ENCODE data around the gene ENO4. TPM values are rescaled to one million over a fixed set of nuclear protein-coding genes. Genes with fewer than 3 reads are reported as not detected.

Gene ENO4
- polyA plus RNA-seq, 1 of the 3 experiments (the other 2 are of a cell fraction): 0.36 TPM

GRCh38 chr10:116875897-116876296 lies 26.6 kb downstream of the ENO4 start:
- H3K27ac ChIP-seq (ENCODE audit: low read depth in 2 of 2, low read length in 1 of 2): no peak overlapping the region
- H3K9me3 ChIP-seq: no peaks in the 10 kb centered on the region
- WGBS (ENCODE audit: low lambda C conversion rate): 96% methylated on average over 2 of the region's 2 CpGs
- ChIA-PET POLR2A (no interaction called here), CTCF (interaction anchor here (1.4 to 2.2 kb wide), 2 partner anchors 79 to 299 kb away, joined by 4 to 5 read pairs; no protein-coding TSS in a partner anchor)
- no peaks in the 10 kb centered on the region for H3K27me3 ChIP-seq (ENCODE audit: insufficient read depth)
- H3K4me3 ChIP-seq (ENCODE audit: low read depth in 2 of 2, low read length in 1 of 2): no peak overlapping the region
- no peak overlapping the region for H3K4me2 ChIP-seq
- TF ChIP-seq TCF12 (IDR thresholded peaks at IDR 0.05): no peak
- TF ChIP-seq FOSL2 (IDR thresholded peaks at IDR 0.05; ENCODE audit: borderline replicate concordance, low read depth): no peak
- no peak for TF ChIP-seq IRF3 (IDR thresholded peaks at IDR 0.05; ENCODE audit: low read depth, low read length)
- TF ChIP-seq RXRA (IDR thresholded peaks at IDR 0.05; ENCODE audit: borderline replicate concordance, low read depth): no peak
- TF ChIP-seq POLR2AphosphoS5 (IDR thresholded peaks at IDR 0.05; ENCODE audit: low read depth, low read length): no peak
- no peak overlapping the region for H2AFZ ChIP-seq (ENCODE audit: low read depth)
- no peaks in the 10 kb centered on the region for H4K20me1 ChIP-seq (ENCODE audit: insufficient read depth)
- no peaks in the 10 kb centered on the region for H3K79me2 ChIP-seq (ENCODE audit: insufficient read depth)
- no peak overlapping the region for H3K9ac ChIP-seq
- H3K4me1 ChIP-seq (ENCODE audit: control insufficient read depth in 1 of 2, insufficient read depth in 2 of 2, low read depth in 1 of 2, low read length in 1 of 2): peaks cover 0 to 10% of the 10 kb centered on the region in 2 experiments; a peak in 1 of 4 replicates
- H3K9me2 ChIP-seq: no peaks in the 10 kb centered on the region
- no peaks in the 10 kb centered on the region for H3K36me3 ChIP-seq (replicated peaks in 1 of 2; ENCODE audit: control insufficient read depth in 1 of 2, insufficient read depth in 2 of 2, low read length in 1 of 2)
- H3F3A ChIP-seq (replicated peaks; ENCODE audit: insufficient read depth): no peaks in the 10 kb centered on the region
- DNase-seq: no peak

- H3K27ac ChIP-seq (ENCODE audit: low read depth in 2 of 2, low read length in 1 of 2): no peak overlapping the region
- POLR2A ChIA-PET: no interaction called here
- no peak overlapping the region for H3K4me2 ChIP-seq
- H3F3A ChIP-seq (replicated peaks; ENCODE audit: insufficient read depth): no peaks in the 10 kb centered on the region
- H3K9me3 ChIP-seq: no peaks in the 10 kb centered on the region
- no peak overlapping the region for H3K9ac ChIP-seq
- H4K20me1 ChIP-seq (ENCODE audit: insufficient read depth): no peaks in the 10 kb centered on the region
- CTCF ChIA-PET: no interaction called here
- WGBS (ENCODE audit: low lambda C conversion rate): 87% methylated on average over 3 of the region's 3 CpGs
- no peak overlapping the region for H3K4me3 ChIP-seq (ENCODE audit: low read depth in 2 of 2, low read length in 1 of 2)
- no peak for DNase-seq
- no peak for TF ChIP-seq RCOR1 (IDR thresholded peaks at IDR 0.05; ENCODE audit: low read length)
- no peak for TF ChIP-seq GATA2 (CRISPR knock-in tag; IDR thresholded peaks at IDR 0.05)
- TF ChIP-seq FOSL2 (IDR thresholded peaks at IDR 0.05; ENCODE audit: borderline replicate concordance, low read depth): no peak
- no peak for TF ChIP-seq TEAD4 (IDR thresholded peaks at IDR 0.05; ENCODE audit: borderline replicate concordance, insufficient read depth)
- no peak for TF ChIP-seq TCF12 (IDR thresholded peaks at IDR 0.05)
- no peak for TF ChIP-seq REST (IDR thresholded peaks at IDR 0.05; ENCODE audit: low read depth, low read length)
- TF ChIP-seq POLR2AphosphoS5 (IDR thresholded peaks at IDR 0.05; ENCODE audit: low read depth, low read length): no peak
- TF ChIP-seq IRF3 (IDR thresholded peaks at IDR 0.05; ENCODE audit: low read depth, low read length): no peak
- TF ChIP-seq JUND (IDR thresholded peaks at IDR 0.05): no peak
- no peak for TF ChIP-seq CHD2 (IDR thresholded peaks at IDR 0.05; ENCODE audit: low read length, partially characterized antibody)
- no peak for TF ChIP-seq RFX5 (IDR thresholded peaks at IDR 0.05; ENCODE audit: low read length)
- TF ChIP-seq ELF1 (IDR thresholded peaks at IDR 0.05): no peak
- TF ChIP-seq MXI1 (IDR thresholded peaks at IDR 0.05; ENCODE audit: low read depth, low read length): no peak
- TF ChIP-seq FOXJ3 (CRISPR knock-in tag; IDR thresholded peaks at IDR 0.05): no peak
- TF ChIP-seq MEF2A (IDR thresholded peaks at IDR 0.05; ENCODE audit: borderline replicate concordance, low read depth): no peak
- TF ChIP-seq FOXM1 (IDR thresholded peaks at IDR 0.05; ENCODE audit: low read depth): no peak
- H3K4me1 ChIP-seq (ENCODE audit: control insufficient read depth in 1 of 2, insufficient read depth in 2 of 2, low read depth in 1 of 2, low read length in 1 of 2): peaks cover 0 to 12% of the 10 kb centered on the region in 2 experiments; a peak in 1 of 4 replicates
- no peaks in the 10 kb centered on the region for H3K27me3 ChIP-seq (ENCODE audit: insufficient read depth)
- H2AFZ ChIP-seq (ENCODE audit: low read depth): no peak overlapping the region
- H3K9me2 ChIP-seq: no peaks in the 10 kb centered on the region
- no peaks in the 10 kb centered on the region for H3K79me2 ChIP-seq (ENCODE audit: insufficient read depth)
- H3K36me3 ChIP-seq (replicated peaks in 1 of 2; ENCODE audit: control insufficient read depth in 1 of 2, insufficient read depth in 2 of 2, low read length in 1 of 2): no peaks in the 10 kb centered on the region
Measured at GRCh38 chr10:116877391-116877790, 28.1 kb downstream of the ENO4 start.
